GM13976 (cell line): ENCODE results near the gene STX1B.

Source experiments
- DNase-seq: peaks from one replicate; pipeline ENCODE4 v3.0.0; 2012; ENCODE audit warnings: low spot score
- CTCF ChIP-seq: IDR thresholded peaks from 2 replicates; pipeline ENCODE4 v1.5.1; 2012; ENCODE audit warnings: borderline replicate concordance, mild to moderate bottlenecking; ENCODE audit not compliant: insufficient read depth; ENCODE audit errors: extremely low read depth, missing control alignments, control extremely low read depth
- in situ Hi-C: fragments of 300-500 bp; cut with MboI; formaldehyde crosslinking; loops from one replicate; pipeline ENCODE4 v1.12.0; 2022; ENCODE audit warnings: low sequenced_read_pairs, mixed read lengths, inconsistent platforms; ENCODE audit not compliant: unreplicated experiment

STX1B gene

GRCh38 chr16:31010585-31011325 is at the start of gene STX1B:
Gene STX1B, minus strand, starts transcription at chr16:31010638. Its CDS starts 242 bp downstream, at chr16:31010396.
- TF ChIP-seq CTCF, result no peak
- in situ Hi-C loops, result no loop called here
- no peak for DNase-seq

DNA sequence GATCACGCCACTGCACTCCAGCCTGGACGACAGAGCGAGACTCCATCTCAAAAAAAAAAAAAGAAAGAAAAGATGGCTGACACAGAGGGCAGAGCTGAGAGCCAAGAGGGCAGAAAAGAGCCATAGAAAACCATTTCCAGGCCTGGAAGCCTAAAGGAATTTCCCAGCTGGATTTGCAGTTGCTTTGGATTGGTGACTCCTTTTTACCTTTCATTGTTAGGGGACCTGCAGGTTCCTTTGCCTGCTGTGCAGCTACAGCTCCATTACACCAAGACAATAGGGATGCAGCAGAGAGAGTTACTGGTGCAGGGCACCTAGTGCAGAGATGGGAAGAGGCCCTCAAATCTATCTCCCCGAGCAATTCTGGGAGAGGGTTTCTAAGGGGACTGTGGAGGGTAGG is 45.2 kb upstream of the STX1B start:
- no peak for DNase-seq
- in situ Hi-C loops, result no loop called here
- no peak for TF ChIP-seq CTCF

- in situ Hi-C loops, result no loop called here
- DNase-seq, result no peak
- TF ChIP-seq CTCF, result no peak
Measured at GRCh38 chr16:31052114-31052513, 41.7 kb upstream of the STX1B start.

DNA sequence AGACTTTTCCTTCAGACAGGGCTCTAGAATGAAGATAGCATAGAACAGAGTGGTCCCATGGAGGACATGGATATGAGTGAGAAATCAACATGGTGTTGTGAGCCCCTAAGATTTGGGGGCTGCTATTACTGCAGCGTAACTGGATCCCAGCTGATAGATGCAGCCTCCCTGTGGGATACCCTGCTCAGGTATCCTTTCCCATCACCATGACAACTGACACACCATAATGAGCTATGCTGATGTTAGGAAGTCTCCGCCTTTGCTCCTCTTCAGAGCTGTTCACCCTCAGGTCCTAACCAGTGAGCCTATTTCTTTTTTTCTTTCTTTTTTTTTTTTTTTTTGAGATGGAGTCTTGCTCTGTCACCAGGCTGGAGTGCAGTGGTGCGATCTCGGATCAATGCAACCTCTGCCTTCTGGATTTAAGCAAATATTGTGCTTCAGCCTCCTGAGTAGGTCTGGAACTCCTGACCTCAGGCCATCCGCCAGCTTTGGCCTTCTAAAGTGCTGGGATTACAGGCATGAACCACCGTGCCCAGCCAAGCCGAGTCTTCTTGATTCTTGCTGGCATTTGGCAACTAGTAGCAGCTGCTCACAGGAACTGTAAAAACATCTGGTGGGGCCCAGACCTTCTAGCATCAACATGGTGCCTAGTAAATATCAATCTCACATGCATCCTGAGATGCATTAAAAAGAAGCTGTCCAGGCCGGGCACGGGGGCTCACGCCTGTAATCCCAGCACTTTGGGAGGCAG is 40.0 kb upstream of the STX1B start:
- TF ChIP-seq CTCF, result no peak
- in situ Hi-C loops, result no loop called here
- DNase-seq, result no peak

DNA sequence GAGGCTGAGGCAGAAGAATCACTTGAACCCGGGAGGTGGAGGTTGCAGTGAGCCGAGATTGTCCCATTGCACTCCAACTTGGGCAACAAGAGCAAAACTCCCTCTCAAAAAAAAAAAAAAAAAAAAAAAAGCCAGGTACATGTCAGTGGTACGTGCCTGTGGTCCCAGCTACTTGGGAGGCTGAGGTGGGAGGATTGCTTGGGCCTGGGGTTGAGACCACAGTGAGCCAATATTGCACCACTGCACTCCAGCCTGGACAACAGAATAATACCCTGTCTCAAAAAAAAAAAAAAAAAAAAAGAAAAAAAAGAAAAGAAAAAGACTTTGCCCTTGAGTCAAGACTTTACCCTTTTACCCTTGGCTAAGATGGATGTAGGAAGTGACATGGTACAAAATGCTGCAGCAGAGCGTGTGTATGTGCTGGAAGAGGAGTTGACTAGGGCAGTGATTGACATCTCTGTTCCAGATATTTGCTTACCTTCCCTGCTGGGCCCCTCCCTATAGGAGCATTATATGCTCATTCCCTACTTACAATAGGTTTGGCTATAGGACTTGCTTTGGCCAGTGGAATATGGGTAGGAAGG is 33.6 kb upstream of the STX1B start:
- TF ChIP-seq CTCF, result no peak
- no peak for DNase-seq
- in situ Hi-C loops, result no loop called here

DNA sequence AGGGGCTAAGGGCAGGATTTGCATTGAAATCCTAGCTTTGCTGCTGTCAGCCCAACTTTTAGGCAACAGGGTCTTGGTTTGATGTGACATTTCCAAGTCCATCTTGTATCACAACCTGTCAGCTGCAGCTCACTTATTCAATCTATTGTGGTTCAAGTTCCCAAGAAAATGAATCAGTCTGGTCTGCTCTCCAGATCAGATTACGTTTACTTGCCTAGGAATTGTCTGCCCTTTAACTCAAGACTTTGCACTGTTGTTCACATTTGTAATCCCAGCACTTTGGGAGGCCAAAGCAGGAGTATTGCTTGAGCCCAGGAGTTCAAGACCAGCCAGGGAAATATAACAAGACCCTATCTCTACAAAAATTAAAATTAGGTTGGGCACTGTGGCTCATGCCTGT is 32.9 kb upstream of the STX1B start:
- DNase-seq, result no peak
- TF ChIP-seq CTCF, result no peak
- in situ Hi-C loops, result no loop called here
